Measurements from ENCODE around the gene CPT1A. TPM values are rescaled to one million over a fixed set of nuclear protein-coding genes. Genes with fewer than 3 reads are reported as not detected.

CPT1A gene
- total RNA-seq, 1 donor from 2014 or later, result 36.1 TPM

GRCh38 chr11:68881320-68881719 lies 39.6 kb upstream of the CPT1A start:
- Mint-ChIP-seq H3K4me3 (no peak overlapping the region), H3K4me1 (ENCODE audit: unreplicated experiment) (no peaks in the 10 kb centered on the region), H3K9me3 (no peaks in the 10 kb centered on the region), H3K36me3 (peaks cover 3% of the 10 kb centered on the region), H3K27ac (no peak overlapping the region), H3K27me3 (no peaks in the 10 kb centered on the region)
- no peak for DNase-seq (ENCODE audit: extremely low spot score, unreplicated experiment)
- TF ChIP-seq CTCF (conservative IDR thresholded peaks at IDR 0.05), result no peak

GRCh38 chr11:68880851-68881250 lies 39.1 kb upstream of the CPT1A start:
- H3K27me3 Mint-ChIP-seq, result no peaks in the 10 kb centered on the region
- no peak for DNase-seq (ENCODE audit: extremely low spot score, unreplicated experiment)
- peaks cover 3% of the 10 kb centered on the region for H3K36me3 Mint-ChIP-seq
- no peaks in the 10 kb centered on the region for H3K4me1 Mint-ChIP-seq (ENCODE audit: unreplicated experiment)
- TF ChIP-seq CTCF (conservative IDR thresholded peaks at IDR 0.05), result no peak
- no peaks in the 10 kb centered on the region for H3K9me3 Mint-ChIP-seq
- no peak overlapping the region for H3K27ac Mint-ChIP-seq
- no peak overlapping the region for H3K4me3 Mint-ChIP-seq

- H3K27me3 Mint-ChIP-seq, result no peaks in the 10 kb centered on the region
- H3K4me1 Mint-ChIP-seq (ENCODE audit: unreplicated experiment), result peaks cover 7% of the 10 kb centered on the region
- TF ChIP-seq CTCF (conservative IDR thresholded peaks at IDR 0.05), result no peak
- no peaks in the 10 kb centered on the region for H3K9me3 Mint-ChIP-seq
- no peaks in the 10 kb centered on the region for H3K36me3 Mint-ChIP-seq
- no peak overlapping the region for H3K4me3 Mint-ChIP-seq
- no peak overlapping the region for H3K27ac Mint-ChIP-seq
- DNase-seq (ENCODE audit: extremely low spot score, unreplicated experiment), result no peak
These were observed 36.3 kb upstream of the CPT1A start for GRCh38 chr11:68878022-68878421.

GRCh38 chr11:68872216-68873003 lies 30.7 kb upstream of the CPT1A start:
- Mint-ChIP-seq H3K27ac (no peak overlapping the region), H3K4me1 (ENCODE audit: unreplicated experiment) (peaks cover 38% of the 10 kb centered on the region), H3K9me3 (no peaks in the 10 kb centered on the region), H3K27me3 (peaks cover 9% of the 10 kb centered on the region), H3K36me3 (no peaks in the 10 kb centered on the region), H3K4me3 (no peak overlapping the region)
- DNase-seq (ENCODE audit: extremely low spot score, unreplicated experiment), result no peak
- TF ChIP-seq CTCF (conservative IDR thresholded peaks at IDR 0.05), result no peak

- Mint-ChIP-seq H3K36me3 (no peaks in the 10 kb centered on the region), H3K4me3 (peak overlapping the region; percentile 89), H3K27me3 (peaks cover 9% of the 10 kb centered on the region), H3K9me3 (no peaks in the 10 kb centered on the region), H3K27ac (no peak overlapping the region), H3K4me1 (ENCODE audit: unreplicated experiment) (peaks cover 38% of the 10 kb centered on the region)
- TF ChIP-seq CTCF (conservative IDR thresholded peaks at IDR 0.05), result no peak
- DNase-seq (ENCODE audit: extremely low spot score, unreplicated experiment), result no peak
These were observed 28.8 kb upstream of the CPT1A start for GRCh38 chr11:68870470-68870869.
